Measurements from ENCODE around the gene ARMC9.
A peak's percentile ranks its signal among the peaks of the same experiment; 100 is the strongest.

Gene ARMC9

GRCh38 chr2:231360881-231361371 is 162.5 kb downstream of the ARMC9 start:
- Histone ChIP-seq H3K9me3 (ENCODE audit: control insufficient read depth, low read length) (no peaks in the 10 kb centered on the region), H3K4me3 (ENCODE audit: low read length) (no peak overlapping the region), H3K9ac (ENCODE audit: low read length) (no peak overlapping the region), H3K4me1 (ENCODE audit: control insufficient read depth, insufficient read depth, low read length) (peaks cover 26% of the 10 kb centered on the region), H3K27me3 (ENCODE audit: control insufficient read depth, insufficient read depth, low read length) (no peaks in the 10 kb centered on the region), H3K36me3 (ENCODE audit: control insufficient read depth, insufficient read depth, low read length) (no peaks in the 10 kb centered on the region)

GRCh38 chr2:231361701-231362554 is 163.5 kb downstream of the ARMC9 start:
- Histone ChIP-seq H3K4me1 (ENCODE audit: control insufficient read depth, insufficient read depth, low read length) (peaks cover 26% of the 10 kb centered on the region), H3K4me3 (ENCODE audit: low read length) (no peak overlapping the region), H3K27me3 (ENCODE audit: control insufficient read depth, insufficient read depth, low read length) (no peaks in the 10 kb centered on the region), H3K9ac (ENCODE audit: low read length) (peak overlapping the region; percentile 28), H3K36me3 (ENCODE audit: control insufficient read depth, insufficient read depth, low read length) (no peaks in the 10 kb centered on the region), H3K9me3 (ENCODE audit: control insufficient read depth, low read length) (no peaks in the 10 kb centered on the region)

GRCh38 chr2:231362555-231363184 is 164.2 kb downstream of the ARMC9 start:
- Histone ChIP-seq H3K4me1 (ENCODE audit: control insufficient read depth, insufficient read depth, low read length) (peaks cover 26% of the 10 kb centered on the region), H3K27me3 (ENCODE audit: control insufficient read depth, insufficient read depth, low read length) (no peaks in the 10 kb centered on the region), H3K4me3 (ENCODE audit: low read length) (no peak overlapping the region), H3K9ac (ENCODE audit: low read length) (no peak overlapping the region), H3K36me3 (ENCODE audit: control insufficient read depth, insufficient read depth, low read length) (no peaks in the 10 kb centered on the region), H3K9me3 (ENCODE audit: control insufficient read depth, low read length) (no peaks in the 10 kb centered on the region)

- no peaks in the 10 kb centered on the region for H3K27me3 ChIP-seq (ENCODE audit: control insufficient read depth, insufficient read depth, low read length)
- H3K36me3 ChIP-seq (ENCODE audit: control insufficient read depth, insufficient read depth, low read length), result no peaks in the 10 kb centered on the region
- H3K9ac ChIP-seq (ENCODE audit: low read length), result no peak overlapping the region
- H3K4me1 ChIP-seq (ENCODE audit: control insufficient read depth, insufficient read depth, low read length), result peaks cover 26% of the 10 kb centered on the region
- H3K4me3 ChIP-seq (ENCODE audit: low read length), result no peak overlapping the region
- H3K9me3 ChIP-seq (ENCODE audit: control insufficient read depth, low read length), result no peaks in the 10 kb centered on the region
These were observed 165.6 kb downstream of the ARMC9 start for GRCh38 chr2:231364061-231364460.

GRCh38 chr2:231364961-231365810 is 166.8 kb downstream of the ARMC9 start:
- peaks cover 23% of the 10 kb centered on the region for H3K4me1 ChIP-seq (ENCODE audit: control insufficient read depth, insufficient read depth, low read length)
- no peaks in the 10 kb centered on the region for H3K9me3 ChIP-seq (ENCODE audit: control insufficient read depth, low read length)
- H3K4me3 ChIP-seq (ENCODE audit: low read length), result no peak overlapping the region
- H3K9ac ChIP-seq (ENCODE audit: low read length), result no peak overlapping the region
- H3K27me3 ChIP-seq (ENCODE audit: control insufficient read depth, insufficient read depth, low read length), result no peaks in the 10 kb centered on the region
- H3K36me3 ChIP-seq (ENCODE audit: control insufficient read depth, insufficient read depth, low read length), result no peaks in the 10 kb centered on the region

- H3K9ac ChIP-seq (ENCODE audit: low read length), result no peak overlapping the region
- H3K4me3 ChIP-seq (ENCODE audit: low read length), result no peak overlapping the region
- no peaks in the 10 kb centered on the region for H3K9me3 ChIP-seq (ENCODE audit: control insufficient read depth, low read length)
- no peaks in the 10 kb centered on the region for H3K27me3 ChIP-seq (ENCODE audit: control insufficient read depth, insufficient read depth, low read length)
- H3K4me1 ChIP-seq (ENCODE audit: control insufficient read depth, insufficient read depth, low read length), result peaks cover 14% of the 10 kb centered on the region
- H3K36me3 ChIP-seq (ENCODE audit: control insufficient read depth, insufficient read depth, low read length), result no peaks in the 10 kb centered on the region
These were observed 168.7 kb downstream of the ARMC9 start for GRCh38 chr2:231367178-231367577.

- peaks cover 35% of the 10 kb centered on the region for H3K4me1 ChIP-seq (ENCODE audit: control insufficient read depth, insufficient read depth, low read length)
- H3K9me3 ChIP-seq (ENCODE audit: control insufficient read depth, low read length), result no peaks in the 10 kb centered on the region
- no peak overlapping the region for H3K9ac ChIP-seq (ENCODE audit: low read length)
- no peak overlapping the region for H3K4me3 ChIP-seq (ENCODE audit: low read length)
- H3K36me3 ChIP-seq (ENCODE audit: control insufficient read depth, insufficient read depth, low read length), result no peaks in the 10 kb centered on the region
- H3K27me3 ChIP-seq (ENCODE audit: control insufficient read depth, insufficient read depth, low read length), result no peaks in the 10 kb centered on the region
These were observed 171.4 kb downstream of the ARMC9 start for GRCh38 chr2:231369580-231370428.

- Histone ChIP-seq H3K27me3 (ENCODE audit: control insufficient read depth, insufficient read depth, low read length) (no peaks in the 10 kb centered on the region), H3K36me3 (ENCODE audit: control insufficient read depth, insufficient read depth, low read length) (no peaks in the 10 kb centered on the region), H3K4me1 (ENCODE audit: control insufficient read depth, insufficient read depth, low read length) (peaks cover 35% of the 10 kb centered on the region), H3K9me3 (ENCODE audit: control insufficient read depth, low read length) (no peaks in the 10 kb centered on the region), H3K4me3 (ENCODE audit: low read length) (no peak overlapping the region), H3K9ac (ENCODE audit: low read length) (no peak overlapping the region)
These were observed 172.0 kb downstream of the ARMC9 start for GRCh38 chr2:231370429-231370748.

GRCh38 chr2:231370749-231371429 is 172.5 kb downstream of the ARMC9 start:
- no peak overlapping the region for H3K9ac ChIP-seq (ENCODE audit: low read length)
- no peaks in the 10 kb centered on the region for H3K36me3 ChIP-seq (ENCODE audit: control insufficient read depth, insufficient read depth, low read length)
- no peaks in the 10 kb centered on the region for H3K27me3 ChIP-seq (ENCODE audit: control insufficient read depth, insufficient read depth, low read length)
- no peak overlapping the region for H3K4me3 ChIP-seq (ENCODE audit: low read length)
- H3K4me1 ChIP-seq (ENCODE audit: control insufficient read depth, insufficient read depth, low read length), result peaks cover 37% of the 10 kb centered on the region
- no peaks in the 10 kb centered on the region for H3K9me3 ChIP-seq (ENCODE audit: control insufficient read depth, low read length)

- H3K4me1 ChIP-seq (ENCODE audit: control insufficient read depth, insufficient read depth, low read length), result peaks cover 37% of the 10 kb centered on the region
- no peaks in the 10 kb centered on the region for H3K36me3 ChIP-seq (ENCODE audit: control insufficient read depth, insufficient read depth, low read length)
- H3K4me3 ChIP-seq (ENCODE audit: low read length), result no peak overlapping the region
- no peaks in the 10 kb centered on the region for H3K27me3 ChIP-seq (ENCODE audit: control insufficient read depth, insufficient read depth, low read length)
- no peaks in the 10 kb centered on the region for H3K9me3 ChIP-seq (ENCODE audit: control insufficient read depth, low read length)
- no peak overlapping the region for H3K9ac ChIP-seq (ENCODE audit: low read length)
These were observed 173.1 kb downstream of the ARMC9 start for GRCh38 chr2:231371430-231372054.
